GM19193 (cell line): ENCODE measurements around the gene NDUFS6.

Source experiments
- POLR2A ChIP-seq: IDR thresholded peaks from 4 replicates; pipeline ENCODE4 v1.6.1; 2011; ENCODE audit not compliant: insufficient read depth, insufficient read length; ENCODE audit errors: extremely low read depth

NDUFS6 gene

GRCh38 chr5:1807451-1808185, 6.4 kb downstream of the NDUFS6 start:
- TF ChIP-seq POLR2A = no peak

GRCh38 chr5:1808439-1808838, 7.2 kb downstream of the NDUFS6 start:
- TF ChIP-seq POLR2A = no peak

GRCh38 chr5:1809416-1810035, 8.3 kb downstream of the NDUFS6 start:
- TF ChIP-seq POLR2A = no peak

- no peak for TF ChIP-seq POLR2A
Observed at GRCh38 chr5:1810581-1811101, 9.4 kb downstream of the NDUFS6 start.

GRCh38 chr5:1814183-1815020, 13.2 kb downstream of the NDUFS6 start:
- TF ChIP-seq POLR2A = no peak

GRCh38 chr5:1815071-1815786, 14.0 kb downstream of the NDUFS6 start:
- TF ChIP-seq POLR2A = no peak

GRCh38 chr5:1815881-1816292, 14.7 kb downstream of the NDUFS6 start:
- TF ChIP-seq POLR2A = no peak

GRCh38 chr5:1817261-1818043, 16.2 kb downstream of the NDUFS6 start:
- no peak for TF ChIP-seq POLR2A

- TF ChIP-seq POLR2A = no peak
Observed at GRCh38 chr5:1818784-1819183, 17.6 kb downstream of the NDUFS6 start.

GRCh38 chr5:1819458-1819857, 18.3 kb downstream of the NDUFS6 start:
- no peak for TF ChIP-seq POLR2A

GRCh38 chr5:1820381-1820780, 19.2 kb downstream of the NDUFS6 start:
- no peak for TF ChIP-seq POLR2A

GRCh38 chr5:1820926-1821325, 19.7 kb downstream of the NDUFS6 start:
- TF ChIP-seq POLR2A = no peak

GRCh38 chr5:1821862-1822261, 20.7 kb downstream of the NDUFS6 start:
- no peak for TF ChIP-seq POLR2A
